Measurements from ENCODE around the gene CD300LD. TPM values are rescaled to one million over a fixed set of nuclear protein-coding genes. Genes with fewer than 3 reads are reported as not detected.

Gene CD300LD
- total and polyA plus RNA-seq, 12 donors, result not detected

DNA sequence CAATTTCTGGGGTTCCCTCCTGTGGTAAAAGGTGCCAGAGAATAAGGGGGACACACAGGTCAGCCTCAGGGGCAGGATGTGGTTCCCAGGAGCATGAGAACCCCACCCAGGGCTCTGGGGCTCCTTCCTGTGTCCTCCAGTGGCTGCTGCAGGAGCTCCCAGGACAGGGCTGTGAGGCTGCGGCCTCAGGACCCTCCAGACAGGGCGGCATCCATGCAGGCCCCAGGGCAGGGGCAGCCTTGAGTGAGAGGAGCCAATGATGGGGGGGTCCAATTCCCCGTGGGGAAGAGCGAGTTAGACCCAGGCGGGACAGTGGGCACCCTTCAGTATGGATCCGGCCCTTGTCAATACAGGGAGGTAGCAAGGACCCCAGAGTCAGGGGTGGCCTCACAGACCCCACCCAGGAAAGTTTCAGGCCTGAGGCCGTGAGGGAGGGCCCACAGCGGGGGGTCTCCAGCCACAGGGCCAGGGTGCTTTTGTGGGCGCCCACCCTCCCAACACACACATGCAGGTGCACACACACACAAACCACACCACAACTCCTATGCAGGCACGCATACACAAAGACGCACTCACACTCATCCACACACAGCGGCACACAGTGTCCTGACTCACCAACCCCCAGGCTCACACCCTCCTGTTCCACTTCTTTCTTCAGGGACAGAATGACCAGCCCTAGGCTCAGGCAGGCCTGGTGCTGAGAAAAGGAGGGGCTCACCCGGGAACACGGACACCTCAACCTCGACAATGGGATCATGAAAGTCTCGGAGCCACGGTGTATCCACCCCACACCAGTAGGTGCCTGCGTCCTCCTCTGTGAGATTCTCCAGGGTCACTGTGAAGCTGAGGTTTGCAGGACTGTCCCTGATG, 48.0 kb downstream of the CD300LD start:
- Histone ChIP-seq H3K4me3 (peak overlapping the region in 1 of 10 donors; percentile 44), H3K36me3 (no peaks in the 10 kb centered on the region), H3K9me3 (no peaks in the 10 kb centered on the region), H3K27me3 (peaks cover 0 to 12% (median 5%) of the 10 kb centered on the region in 7 donors), H3K4me1 (no peaks in the 10 kb centered on the region), H3K27ac (no peak overlapping the region)
- whole genome bisulfite sequencing, 2 donors, result 87 to 89% methylated on average over 18 of the region's 18 CpGs
- TF ChIP-seq, protein P1, sequence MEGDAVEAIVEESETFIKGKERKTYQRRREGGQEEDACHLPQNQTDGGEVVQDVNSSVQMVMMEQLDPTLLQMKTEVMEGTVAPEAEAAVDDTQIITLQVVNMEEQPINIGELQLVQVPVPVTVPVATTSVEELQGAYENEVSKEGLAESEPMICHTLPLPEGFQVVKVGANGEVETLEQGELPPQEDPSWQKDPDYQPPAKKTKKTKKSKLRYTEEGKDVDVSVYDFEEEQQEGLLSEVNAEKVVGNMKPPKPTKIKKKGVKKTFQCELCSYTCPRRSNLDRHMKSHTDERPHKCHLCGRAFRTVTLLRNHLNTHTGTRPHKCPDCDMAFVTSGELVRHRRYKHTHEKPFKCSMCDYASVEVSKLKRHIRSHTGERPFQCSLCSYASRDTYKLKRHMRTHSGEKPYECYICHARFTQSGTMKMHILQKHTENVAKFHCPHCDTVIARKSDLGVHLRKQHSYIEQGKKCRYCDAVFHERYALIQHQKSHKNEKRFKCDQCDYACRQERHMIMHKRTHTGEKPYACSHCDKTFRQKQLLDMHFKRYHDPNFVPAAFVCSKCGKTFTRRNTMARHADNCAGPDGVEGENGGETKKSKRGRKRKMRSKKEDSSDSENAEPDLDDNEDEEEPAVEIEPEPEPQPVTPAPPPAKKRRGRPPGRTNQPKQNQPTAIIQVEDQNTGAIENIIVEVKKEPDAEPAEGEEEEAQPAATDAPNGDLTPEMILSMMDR (IDR thresholded peaks at IDR 0.05), result no peak
- no peak for ATAC-seq
- intact Hi-C loops (cut with DNase I), result no loop called here
- DNase-seq, result no peak

DNA sequence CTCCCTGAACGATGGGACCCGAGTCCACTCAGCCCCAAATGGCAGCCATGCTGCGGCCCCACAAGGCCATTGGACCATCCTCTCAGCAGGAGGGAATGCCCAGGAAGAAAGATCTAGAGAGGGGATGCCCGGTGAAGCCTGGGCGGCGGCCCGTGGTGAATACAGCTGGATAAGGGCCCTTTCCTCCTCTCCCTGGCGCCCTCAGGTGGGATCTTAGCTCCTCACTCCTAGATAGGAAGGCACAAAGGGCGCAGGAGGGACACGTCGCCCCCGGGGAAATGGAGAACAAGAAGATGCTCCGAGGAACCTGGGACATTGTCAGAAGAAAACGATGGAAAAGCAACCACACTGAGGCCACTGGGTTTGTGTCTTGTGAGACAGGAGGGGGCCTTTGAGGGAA, 48.7 kb downstream of the CD300LD start:
- intact Hi-C loops (cut with DNase I), result no loop called here
- peaks cover 0 to 5% (median 4%) of the 10 kb centered on the region in 7 donors for H3K27me3 ChIP-seq

DNA sequence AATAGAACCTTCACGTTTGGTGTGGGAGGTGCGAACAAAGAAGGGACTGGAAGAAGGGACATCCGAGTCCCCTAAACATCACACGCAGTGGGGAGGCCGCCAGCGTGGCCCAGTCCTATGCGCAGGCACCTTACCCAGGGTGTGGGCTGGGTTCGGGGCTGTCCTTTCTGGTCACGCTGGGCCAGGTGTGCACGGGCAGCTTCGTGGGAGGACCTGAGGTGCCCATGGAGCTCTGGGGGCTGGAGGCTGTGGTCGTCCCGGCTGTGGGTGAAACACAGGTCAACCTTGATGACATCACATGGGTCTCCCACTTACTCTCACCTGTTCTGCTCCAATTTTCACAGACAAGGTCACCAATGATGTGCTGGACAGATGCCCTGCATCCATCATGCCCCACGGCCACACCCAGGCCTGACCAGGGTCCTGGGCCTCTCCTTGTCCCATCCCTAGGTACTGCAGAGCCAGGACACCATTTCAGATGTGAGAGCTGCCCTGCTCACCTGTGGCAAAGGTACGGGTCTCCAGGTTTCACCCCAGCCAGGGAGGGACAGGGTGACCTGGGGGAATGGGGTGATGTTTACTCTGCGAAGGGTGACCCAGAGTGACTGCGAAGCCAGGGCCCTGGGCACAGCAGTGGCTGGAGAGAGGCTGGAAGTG, 49.2 kb downstream of the CD300LD start:
- DNase-seq (no peak), ATAC-seq (no peak)
- 85 to 89% methylated on average over 17 of the region's 17 CpGs for WGBS, 2 donors
- H3K36me3 ChIP-seq, result no peaks in the 10 kb centered on the region
- no peak overlapping the region for H3K4me3 ChIP-seq
- H3K27me3 ChIP-seq, result peaks cover 0 to 5% (median 4%) of the 10 kb centered on the region in 7 donors
- TF ChIP-seq, protein P1 (IDR thresholded peaks at IDR 0.05), result no peak
- intact Hi-C loops (cut with DNase I), result no loop called here
- no peak overlapping the region for H3K27ac ChIP-seq
- H3K9me3 ChIP-seq, result no peaks in the 10 kb centered on the region
- H3K4me1 ChIP-seq, result no peaks in the 10 kb centered on the region

More for the DNA sequence above, 48.7 kb downstream of the CD300LD start:
- Histone ChIP-seq H3K36me3 (no peaks in the 10 kb centered on the region), H3K4me3 (no peak overlapping the region), H3K4me1 (no peaks in the 10 kb centered on the region), H3K27ac (no peak overlapping the region), H3K9me3 (no peaks in the 10 kb centered on the region)
- TF ChIP-seq, protein P1 (IDR thresholded peaks at IDR 0.05), result no peak
- ATAC-seq, result no peak
- WGBS, 2 donors, result 71 to 75% methylated on average over 14 of the region's 14 CpGs
- no peak for DNase-seq

DNA sequence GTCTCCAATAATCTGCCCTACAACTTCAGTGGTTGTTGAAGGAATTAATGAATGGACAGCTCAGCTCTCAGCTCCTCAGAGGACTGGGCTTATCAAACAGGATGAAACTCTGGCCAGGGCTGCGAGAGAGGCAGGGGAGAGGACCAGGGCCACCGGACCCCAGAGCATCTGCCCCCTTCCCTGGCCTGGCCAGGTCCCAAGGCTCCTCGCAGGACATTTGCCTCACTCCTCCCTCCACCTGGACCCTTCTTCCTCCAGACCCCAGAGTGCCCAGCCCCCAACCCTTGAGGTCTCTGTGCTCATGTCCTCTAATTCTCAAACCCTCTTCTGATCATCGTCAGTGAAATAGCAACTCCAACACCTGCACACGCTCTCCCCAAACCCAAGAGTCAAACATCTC, 49.9 kb downstream of the CD300LD start:
- intact Hi-C loops (cut with DNase I), result no loop called here
- H3K36me3 ChIP-seq, result no peaks in the 10 kb centered on the region
- TF ChIP-seq, protein P1 (IDR thresholded peaks at IDR 0.05), result no peak
- H3K27ac ChIP-seq, result no peak overlapping the region
- ATAC-seq (no peak), DNase-seq (no peak)
- H3K4me3 ChIP-seq, result no peak overlapping the region
- 73 to 74% methylated on average over 5 of the region's 5 CpGs for WGBS, 2 donors
- H3K27me3 ChIP-seq, result peaks cover 0 to 5% (median under 1%) of the 10 kb centered on the region in 7 donors
- no peaks in the 10 kb centered on the region for H3K4me1 ChIP-seq
- no peaks in the 10 kb centered on the region for H3K9me3 ChIP-seq
